ENCODE measurements around the gene FOXO6.
A peak's percentile ranks its signal among the peaks of the same experiment; 100 is the strongest.

The FOXO6 gene

GRCh38 chr1:41353744-41354143, 7.5 kb upstream of the FOXO6 start:
- DNase-seq: no peak

- no peak for DNase-seq
Measured at GRCh38 chr1:41354956-41355355, 6.3 kb upstream of the FOXO6 start.

GRCh38 chr1:41355356-41355755, 5.9 kb upstream of the FOXO6 start:
- DNase-seq: no peak

DNA sequence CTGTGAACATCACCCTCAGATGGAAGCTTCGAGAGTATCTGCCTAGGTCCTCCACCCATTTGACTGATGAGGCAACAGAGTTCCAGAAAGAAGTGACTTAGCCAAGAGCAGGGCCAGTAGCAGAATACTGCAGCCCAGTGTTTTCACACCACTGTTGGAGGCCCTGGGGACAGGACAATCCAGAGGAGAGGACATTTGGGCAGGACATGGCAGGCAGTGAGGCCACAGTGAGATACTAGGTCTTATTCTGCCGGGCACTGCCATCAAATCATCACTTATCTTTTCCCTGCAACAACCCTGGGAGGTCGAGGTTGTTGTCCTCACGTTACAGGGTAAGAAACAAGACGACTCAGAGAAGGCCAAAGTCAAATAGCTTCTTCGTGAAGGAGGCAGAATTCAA, 5.5 kb upstream of the FOXO6 start:
- no peak for DNase-seq

DNA sequence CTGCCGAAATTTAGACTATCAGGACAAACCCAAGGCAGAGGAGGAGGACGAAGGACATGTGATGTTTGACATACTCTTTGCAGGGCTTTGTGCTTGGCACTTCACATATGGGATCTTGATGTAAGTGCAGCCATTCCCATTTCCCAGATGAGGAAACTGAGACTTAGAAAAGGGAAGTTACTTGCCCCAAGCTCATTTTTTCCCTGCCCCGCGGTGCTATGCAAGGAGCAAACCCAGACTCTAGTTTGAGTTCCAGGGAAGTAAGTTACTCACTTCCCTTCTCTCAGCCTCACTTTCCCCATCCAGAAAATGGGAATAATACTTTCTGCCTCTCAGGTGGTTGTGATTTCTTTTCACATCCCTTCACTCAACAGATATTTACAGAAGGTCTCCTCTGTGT, 4.5 kb upstream of the FOXO6 start:
- no peak for DNase-seq

DNA sequence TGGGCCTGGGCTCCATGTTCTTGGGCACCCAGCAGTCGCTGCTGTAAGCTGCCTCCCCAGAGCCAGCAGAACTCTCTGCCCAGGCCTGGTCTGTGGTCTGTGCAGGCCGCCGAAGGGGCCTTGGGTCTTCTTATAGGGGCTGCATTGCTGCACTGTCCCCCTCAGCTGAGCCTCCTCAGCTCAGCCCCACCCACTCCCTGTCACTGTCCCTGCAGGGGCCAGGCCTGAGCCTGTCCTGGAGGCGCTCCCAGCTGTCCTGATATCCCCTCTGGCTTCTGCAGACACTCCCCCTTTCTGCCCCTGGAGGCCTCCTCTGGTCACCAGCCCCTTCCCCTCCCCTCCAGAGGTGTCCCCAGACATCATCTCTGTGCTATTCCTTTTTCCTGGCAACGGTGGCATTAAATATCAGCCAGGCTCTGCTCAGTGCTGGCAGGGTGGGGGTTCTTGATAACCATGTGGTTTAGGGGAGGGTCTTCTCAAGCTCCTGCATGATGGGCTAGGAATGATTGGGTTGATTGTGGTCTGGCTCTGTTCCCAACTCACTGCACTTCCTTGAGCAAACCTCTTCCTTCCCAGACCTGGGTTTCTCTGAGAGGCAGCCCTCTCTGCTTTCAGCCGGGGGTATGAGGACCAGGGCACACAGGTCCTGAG, 3.7 kb upstream of the FOXO6 start:
- DNase-seq: no peak

DNA sequence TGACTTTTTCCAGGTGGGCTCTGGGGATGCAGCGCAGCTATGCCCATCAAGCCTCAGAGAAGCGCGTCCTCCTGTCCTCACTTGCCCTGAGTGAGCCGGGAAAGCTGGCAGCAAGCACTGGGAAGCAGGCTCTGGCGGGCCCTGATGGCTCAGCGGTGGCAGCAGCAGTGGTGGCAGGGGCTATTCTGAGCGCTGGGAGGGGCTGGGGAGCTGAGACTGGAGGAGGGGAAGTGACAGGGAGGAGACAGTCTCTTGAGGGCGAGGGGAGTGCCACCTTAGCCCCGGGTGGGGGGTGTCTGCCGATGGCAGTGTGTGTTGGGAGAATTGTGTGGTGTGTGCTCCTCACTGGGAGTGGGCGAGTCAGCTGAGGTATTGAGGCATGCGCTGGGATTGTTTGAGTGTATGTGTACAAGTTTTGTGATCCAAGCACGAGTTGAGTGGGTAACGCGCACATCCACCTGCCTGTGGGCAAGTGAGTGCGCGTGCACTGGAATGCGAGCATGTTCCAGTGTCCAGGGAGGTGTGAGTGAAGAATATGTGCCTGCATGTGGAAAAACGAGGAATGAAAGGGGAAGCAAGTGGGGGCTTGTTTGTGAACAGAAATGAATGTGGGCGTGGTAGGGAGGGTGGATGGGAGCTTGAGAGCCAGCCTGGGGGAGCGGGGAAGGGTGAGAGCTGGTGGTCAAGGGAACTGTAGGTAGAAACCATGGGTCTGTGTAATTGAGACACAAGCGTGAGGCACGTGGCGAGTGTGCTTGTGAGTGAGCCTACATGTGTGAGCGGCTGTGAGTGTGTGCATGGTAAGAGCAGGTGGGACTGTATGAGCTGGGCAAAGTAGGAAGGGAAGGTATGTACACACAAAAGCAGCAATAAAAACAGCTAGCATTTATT, 2.9 kb upstream of the FOXO6 start:
- DNase-seq: no peak

DNA sequence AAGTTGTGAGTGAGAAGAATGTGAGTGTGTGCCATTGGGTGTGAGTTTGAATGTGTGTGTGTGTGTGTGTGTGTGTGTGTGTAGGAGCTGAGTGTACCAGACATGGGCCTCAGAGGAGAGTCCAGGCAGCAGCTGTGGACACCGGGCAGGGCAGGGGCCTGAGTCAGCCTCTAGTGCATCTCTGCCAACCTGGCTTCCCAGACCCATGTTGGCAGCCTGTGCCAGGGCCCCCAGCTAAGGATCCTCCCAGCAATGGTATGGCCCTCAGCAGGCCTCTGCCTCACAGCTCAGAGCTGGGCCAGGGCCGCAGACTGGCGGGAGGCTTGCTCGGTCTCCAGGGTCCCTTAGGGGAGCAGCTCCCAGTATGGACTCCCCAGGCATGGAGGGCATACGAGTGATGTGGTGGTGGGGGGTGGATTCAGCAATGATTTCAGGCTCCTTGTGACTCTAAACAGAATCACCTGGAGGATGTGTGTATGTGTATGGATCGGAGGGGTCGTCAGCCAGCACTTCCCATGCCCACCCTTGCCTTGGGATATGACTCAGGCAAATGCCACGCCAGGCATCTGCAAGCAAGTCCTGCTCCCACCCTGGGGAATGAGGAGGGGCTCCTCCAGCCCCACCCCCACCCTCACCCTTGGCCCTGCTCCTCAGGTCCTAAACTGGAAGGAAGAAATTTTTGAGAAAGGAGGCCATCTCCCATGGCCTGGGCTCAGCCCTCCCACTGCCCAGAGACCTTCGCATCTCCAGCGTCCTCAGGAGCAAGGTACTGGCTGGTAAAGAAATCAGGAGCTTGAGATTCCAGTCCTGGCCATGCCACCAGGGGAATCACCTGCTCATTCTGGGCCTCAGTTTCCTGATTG, 1.8 kb upstream of the FOXO6 start:
- DNase-seq: no peak

- DNase-seq: peak; percentile 34
Measured at GRCh38 chr1:41360074-41360785, 1.0 kb upstream of the FOXO6 start.

DNA sequence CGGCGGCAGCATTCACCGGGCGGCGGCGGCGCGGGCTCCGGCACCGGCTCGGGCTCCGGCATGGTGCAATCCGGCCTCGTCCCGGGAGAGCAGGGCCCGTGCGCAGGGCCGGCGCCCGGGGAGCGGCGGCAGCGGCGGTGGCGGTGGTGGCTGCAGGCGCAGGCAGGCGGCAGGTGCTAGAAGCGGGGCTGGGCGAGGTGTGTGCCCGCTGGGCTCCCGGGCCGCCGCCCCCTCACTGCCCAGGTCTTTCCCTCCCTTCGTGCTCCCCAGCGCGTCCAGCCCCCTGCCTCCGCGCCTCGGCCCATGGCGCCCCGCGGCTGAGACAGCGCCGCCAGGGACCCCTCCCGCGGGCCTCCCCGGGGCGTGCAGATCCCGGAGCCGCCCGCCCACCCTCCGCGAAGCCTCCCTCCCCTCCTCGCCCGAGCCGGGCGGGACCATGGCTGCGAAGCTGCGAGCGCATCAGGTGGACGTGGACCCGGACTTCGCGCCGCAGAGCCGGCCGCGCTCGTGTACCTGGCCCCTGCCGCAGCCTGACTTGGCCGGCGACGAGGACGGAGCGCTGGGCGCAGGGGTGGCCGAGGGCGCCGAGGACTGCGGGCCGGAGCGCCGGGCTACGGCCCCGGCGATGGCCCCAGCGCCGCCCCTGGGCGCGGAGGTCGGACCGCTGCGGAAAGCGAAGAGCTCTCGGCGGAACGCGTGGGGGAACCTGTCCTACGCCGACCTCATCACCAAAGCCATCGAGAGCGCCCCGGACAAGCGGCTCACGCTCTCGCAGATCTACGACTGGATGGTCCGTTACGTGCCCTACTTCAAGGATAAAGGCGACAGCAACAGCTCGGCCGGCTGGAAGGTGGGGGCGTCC, 492 bp downstream of the FOXO6 start:
- DNase-seq: peak; percentile 80

DNA sequence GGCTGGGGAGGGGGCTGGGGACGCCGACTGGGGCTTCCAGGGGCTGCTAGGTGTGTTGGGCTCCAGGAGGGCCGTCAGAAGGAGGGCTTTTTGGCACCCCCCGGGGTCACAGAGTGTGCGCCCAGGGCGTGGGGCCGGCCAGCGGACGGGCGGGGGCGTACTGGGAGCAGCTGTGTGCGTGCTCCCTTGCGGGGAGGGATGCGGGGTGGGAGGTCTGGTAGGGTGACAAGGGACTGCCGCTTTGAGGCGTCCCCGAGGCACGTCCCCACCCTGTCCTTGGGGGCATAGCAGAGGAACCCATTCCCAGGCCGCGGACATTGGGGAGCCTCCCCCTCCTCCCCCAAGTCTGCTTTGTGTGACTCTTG, 1.1 kb downstream of the FOXO6 start:
- DNase-seq: no peak

DNA sequence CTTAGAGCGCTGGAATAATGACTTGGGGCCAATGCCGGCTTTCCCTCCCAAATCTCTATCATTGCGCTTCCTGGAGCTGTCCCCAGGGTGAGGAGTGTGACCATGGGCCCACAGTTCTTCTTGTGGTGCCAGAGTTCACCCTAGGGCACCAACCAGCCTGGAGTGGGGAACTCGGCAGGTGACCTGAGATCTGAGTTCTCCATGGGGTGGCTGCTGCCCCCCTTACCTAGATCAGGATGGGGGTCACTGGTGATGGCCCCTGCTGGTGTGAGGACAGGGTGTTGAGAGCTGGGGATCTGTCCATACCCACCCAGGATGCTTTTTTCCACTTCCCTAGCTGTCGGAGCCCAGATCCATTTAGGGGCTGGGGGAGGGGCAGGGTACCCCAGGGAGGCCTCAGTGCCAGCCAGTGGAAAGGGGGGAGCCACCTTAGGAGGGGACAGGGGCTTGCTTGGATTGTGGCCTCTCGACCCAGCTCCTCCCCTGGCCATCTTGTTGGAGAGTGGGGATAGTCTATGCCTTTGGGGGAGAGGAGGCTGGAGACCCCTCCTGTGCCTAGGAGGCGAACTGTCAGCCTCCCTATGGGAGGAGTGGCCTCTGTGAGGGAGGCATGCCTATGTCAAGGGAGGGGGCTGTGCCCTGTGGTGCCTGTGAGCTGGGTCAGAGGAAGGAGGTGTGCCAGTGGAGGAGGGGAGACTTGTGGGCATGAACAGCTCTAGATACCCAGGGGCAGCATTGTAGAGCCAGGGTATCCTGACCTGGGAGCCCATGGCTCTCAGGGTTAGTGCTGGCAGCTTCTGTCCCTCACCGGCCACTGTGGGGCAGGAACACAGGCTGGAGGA, 1.7 kb downstream of the FOXO6 start:
- DNase-seq: no peak

GRCh38 chr1:41363591-41364320, 2.5 kb downstream of the FOXO6 start:
- no peak for DNase-seq

GRCh38 chr1:41364442-41365319, 3.4 kb downstream of the FOXO6 start:
- no peak for DNase-seq

DNA sequence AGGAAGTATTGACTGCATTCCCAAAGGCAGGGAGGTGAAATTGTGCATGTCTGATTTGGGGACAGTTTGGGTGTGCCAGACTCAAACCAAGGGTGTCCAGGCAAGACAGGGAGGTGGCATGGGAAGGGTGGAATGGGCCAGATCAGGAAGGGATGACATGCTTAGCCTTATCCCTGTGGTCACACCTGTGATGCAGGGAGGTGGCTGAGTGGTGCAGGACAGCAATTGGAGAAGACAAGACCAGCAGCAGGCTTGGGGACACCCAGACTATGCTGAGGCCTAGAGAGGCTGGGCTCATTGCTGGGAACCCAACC, 4.0 kb downstream of the FOXO6 start:
- DNase-seq: no peak

DNA sequence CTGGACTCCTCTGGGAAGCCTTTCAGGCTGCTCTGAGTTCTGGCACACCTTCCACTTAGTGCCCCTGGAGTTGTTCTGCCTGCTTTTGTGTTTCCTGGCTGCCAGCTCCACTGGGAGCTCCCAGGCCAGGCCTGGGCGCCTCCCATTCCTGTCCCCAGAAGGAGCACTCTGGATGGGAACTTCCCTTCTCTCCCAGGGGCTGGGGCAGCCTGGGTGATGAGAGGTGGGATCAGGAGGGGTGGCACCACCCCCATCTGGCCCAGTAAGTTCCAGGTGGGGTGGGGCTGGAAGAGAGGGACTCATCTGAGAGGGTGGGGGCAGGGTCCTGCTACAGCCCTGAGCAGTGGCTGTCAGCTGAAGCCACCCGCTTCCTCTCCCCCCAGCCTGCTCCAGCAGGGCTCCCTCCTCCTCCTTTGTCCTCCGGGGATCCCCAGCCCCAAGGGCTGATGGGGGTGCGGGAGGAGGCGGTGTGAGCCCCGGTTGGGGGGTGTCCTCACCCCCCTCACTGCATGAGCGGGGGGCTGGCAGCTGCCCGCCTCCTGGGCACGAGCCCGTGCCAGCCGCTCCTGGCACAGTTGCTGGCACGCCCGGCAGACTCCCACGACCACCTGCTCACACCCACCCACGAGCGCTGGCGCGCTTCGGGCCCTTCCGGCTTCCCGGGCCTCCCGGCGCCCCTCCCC, 4.7 kb downstream of the FOXO6 start:
- peak; percentile 65 for DNase-seq

- peak; percentile 65 for DNase-seq
Measured at GRCh38 chr1:41366455-41367287, 5.4 kb downstream of the FOXO6 start.

GRCh38 chr1:41367288-41367642, 6.0 kb downstream of the FOXO6 start:
- no peak for DNase-seq

Measured in NCI-H774 (cell line).